Measurements from ENCODE around the gene MMP20.
A peak's percentile ranks its signal among the peaks of the same experiment; 100 is the strongest.

Gene MMP20

GRCh38 chr11:102591160-102591718 is 33.9 kb downstream of the MMP20 start:
- DNase-seq = no peak

- DNase-seq = no peak
These were observed 34.7 kb downstream of the MMP20 start for GRCh38 chr11:102590276-102591049.

- DNase-seq = no peak
These were observed 36.1 kb downstream of the MMP20 start for GRCh38 chr11:102589047-102589459.

GRCh38 chr11:102587722-102588121 is 37.4 kb downstream of the MMP20 start:
- no peak for DNase-seq

DNA sequence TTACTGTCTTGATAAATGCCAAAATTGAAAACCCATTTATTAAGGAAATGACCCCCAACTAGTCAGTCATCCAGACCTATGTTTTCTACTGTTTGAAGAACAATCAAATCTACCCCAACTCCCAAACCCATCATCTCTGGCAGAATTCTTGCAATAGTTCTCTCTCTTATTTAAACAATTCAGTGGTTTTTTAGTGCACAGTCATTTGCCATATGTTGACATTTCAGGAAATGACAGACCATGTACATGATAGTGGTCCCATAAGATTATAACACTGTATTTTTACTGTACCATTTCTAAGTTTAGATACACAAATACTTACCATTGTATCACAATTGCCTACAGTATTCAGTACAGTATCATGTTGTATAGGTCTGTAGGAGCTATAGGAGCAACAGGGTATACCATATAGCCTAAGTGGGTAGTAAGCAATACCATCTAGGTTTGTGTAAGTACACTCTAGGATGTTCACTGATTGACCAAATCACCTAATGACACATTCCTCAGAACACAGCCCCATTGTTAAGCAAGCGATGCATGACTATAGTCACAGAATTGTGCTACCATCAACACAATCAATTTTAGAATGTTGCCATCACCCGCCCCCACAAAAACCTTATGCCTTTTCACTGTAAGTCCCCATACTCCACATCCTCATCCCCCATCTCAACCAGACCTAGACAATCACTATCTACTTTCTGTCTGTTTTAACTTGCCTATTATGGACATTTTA is 41.8 kb downstream of the MMP20 start:
- DNase-seq = no peak

GRCh38 chr11:102582140-102582539 is 43.0 kb downstream of the MMP20 start:
- no peak for DNase-seq

DNA sequence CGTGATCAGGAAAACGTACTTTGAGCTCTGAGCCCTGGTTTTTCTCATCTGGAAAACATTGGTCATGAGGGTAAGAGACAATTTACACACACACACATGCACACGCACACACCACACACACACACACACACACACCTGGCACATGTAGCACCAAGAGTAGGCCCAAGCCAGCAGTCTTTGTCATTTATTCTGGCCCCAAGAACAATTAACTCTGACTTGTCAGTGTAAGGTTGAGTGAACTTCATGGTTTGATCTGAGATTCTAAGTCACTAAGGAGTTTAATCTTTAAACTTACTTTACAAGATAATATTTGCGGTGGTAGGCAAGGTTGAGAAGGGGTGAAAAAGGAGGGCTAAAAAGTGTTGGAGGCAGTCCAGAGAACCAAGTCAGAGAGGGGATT is 44.1 kb downstream of the MMP20 start:
- no peak for DNase-seq

GRCh38 chr11:102580185-102580951 is 44.8 kb downstream of the MMP20 start:
- no peak for DNase-seq

GRCh38 chr11:102577723-102578122 is 47.4 kb downstream of the MMP20 start:
- no peak for DNase-seq

GRCh38 chr11:102577182-102577581 is 48.0 kb downstream of the MMP20 start:
- peak; percentile 7 for DNase-seq

DNA sequence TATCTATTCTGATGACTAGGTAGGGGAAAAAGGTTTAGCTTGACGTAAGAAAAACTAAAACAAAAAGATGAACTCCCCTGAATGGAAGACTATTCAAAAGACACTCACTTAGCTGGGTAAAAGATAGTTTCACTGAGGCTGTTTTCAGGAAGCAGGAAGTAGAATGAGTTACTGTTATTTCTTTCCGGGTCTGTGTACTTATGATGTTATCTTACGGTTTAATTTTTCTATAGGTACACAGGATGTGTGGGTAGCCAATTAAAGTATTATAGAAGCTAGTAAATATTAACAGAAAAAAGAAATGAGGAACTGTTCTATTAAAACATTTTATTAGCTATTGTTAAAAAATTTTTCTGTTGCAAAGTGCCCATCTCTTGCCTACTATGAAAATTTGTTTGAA is 48.8 kb downstream of the MMP20 start:
- peak; percentile 13 for DNase-seq

DNA sequence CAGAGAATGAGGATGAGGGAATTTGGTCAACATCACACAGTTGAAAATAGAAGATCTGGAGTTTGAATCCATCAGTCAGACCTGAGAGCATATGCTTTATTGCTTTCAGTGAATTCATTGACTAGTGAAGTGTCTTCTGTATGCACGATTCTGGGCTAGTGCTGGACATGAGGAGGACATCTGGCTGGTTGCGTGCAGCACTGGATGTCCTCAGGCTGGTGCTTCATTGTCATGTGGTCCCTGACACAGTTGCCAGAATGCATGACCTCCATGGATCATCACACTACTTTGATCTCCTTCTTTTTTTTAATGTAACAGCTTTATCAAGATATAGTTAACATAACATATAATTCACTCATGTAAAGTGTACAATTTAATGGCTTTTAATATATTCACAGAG is 50.1 kb downstream of the MMP20 start:
- DNase-seq = no peak

DNA sequence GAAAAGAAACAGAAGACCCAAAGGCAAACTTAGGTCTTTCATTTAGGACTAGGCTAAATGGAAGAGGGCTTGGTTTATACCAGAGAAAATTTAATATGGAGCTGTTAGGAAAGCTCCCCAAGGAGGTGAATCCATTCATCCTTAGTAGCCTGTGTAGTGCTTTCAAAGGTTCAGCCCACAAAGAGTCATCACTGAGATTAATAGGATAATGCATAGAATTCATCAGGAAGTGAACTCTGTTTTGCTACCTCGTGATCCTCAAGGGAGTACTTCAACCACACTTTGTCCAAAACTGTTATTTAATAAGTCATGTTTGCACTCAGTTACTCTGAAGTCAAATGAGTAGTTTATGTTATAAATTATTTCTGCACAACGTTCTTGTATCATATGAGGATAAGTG is 51.3 kb downstream of the MMP20 start:
- DNase-seq = no peak

- no peak for DNase-seq
These were observed 52.4 kb downstream of the MMP20 start for GRCh38 chr11:102572554-102573220.

GRCh38 chr11:102568851-102569250 is 56.3 kb downstream of the MMP20 start:
- DNase-seq = no peak

GRCh38 chr11:102566112-102566511 is 59.0 kb downstream of the MMP20 start:
- no peak for DNase-seq

DNA sequence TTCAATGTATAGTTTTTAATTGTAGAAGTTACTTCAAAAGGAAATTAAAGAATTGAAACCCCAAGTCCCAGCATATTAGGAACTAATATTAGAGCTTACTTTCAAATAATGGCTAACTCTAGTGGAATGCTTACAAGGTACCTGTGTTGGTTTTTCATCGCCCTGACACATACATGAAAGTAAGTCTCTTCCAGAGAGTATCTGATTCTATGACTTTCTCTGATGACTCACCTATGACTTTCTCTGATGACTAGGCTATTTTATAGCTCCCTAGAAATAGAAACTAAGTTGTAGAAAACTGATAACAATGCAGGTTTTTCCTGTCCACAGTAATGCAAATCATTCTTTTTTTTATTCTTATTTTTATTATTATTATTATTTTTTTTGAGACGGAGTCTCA is 61.0 kb downstream of the MMP20 start:
- DNase-seq = no peak

DNA sequence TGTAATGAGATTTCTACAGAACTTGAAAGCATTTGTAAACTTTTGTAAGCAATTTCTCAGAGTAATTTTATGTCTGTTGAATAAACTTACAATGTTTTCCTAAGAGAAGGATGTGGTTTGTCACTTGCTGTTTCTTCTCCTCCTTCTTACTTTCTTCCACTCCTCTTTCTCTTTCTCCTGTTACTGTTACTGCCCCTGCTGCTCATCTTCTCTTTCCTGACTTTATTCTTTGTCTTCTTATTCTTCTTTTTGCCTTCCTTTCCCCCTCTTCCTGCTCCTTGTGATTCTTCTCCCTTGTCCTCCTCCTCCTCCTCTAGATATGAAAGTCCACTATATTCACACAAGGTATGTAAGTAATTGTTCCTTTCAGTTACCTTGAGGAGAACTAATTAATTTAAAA is 63.5 kb downstream of the MMP20 start:
- no peak for DNase-seq

GRCh38 chr11:102560555-102561011 is 64.5 kb downstream of the MMP20 start:
- DNase-seq = peak; percentile 38

DNA sequence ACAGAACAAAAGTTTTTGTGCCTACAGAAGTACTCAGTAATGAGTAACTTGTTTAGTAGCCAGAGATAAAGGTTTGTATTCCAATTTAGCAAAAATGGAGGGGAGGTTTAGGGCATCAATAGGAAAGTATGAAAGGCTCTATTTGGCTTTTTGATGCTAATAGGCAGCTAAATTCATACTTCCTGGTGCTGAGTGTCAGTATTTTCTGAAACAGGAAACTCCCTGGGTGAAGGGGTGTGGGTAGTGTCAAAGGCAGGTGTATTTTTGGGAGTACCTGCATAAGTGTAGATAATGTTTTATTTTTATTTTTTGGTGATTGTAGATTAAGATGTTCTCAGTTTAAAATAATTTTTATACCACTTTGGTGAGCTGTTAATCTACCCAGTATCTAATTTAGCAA is 65.3 kb downstream of the MMP20 start:
- peak; percentile 33 for DNase-seq

DNA sequence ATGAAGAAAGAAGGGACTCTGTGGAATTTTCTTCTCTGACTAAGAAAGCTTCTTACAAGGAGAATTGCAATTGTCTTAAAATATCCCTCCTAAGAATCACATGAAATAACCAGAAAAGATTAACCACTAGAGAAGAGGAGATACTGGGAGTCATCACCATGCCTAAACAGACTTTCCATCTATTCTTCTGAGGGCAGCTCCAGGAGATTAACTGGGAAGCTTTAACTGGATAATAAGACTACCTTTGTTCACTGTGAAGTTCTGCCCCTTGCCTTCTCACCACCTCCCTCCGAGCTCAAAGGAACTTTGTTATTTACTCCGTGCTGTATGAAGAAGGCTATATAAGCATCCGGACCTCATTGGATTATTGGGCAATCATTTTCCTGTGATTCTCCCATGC is 70.0 kb downstream of the MMP20 start:
- no peak for DNase-seq

DNA sequence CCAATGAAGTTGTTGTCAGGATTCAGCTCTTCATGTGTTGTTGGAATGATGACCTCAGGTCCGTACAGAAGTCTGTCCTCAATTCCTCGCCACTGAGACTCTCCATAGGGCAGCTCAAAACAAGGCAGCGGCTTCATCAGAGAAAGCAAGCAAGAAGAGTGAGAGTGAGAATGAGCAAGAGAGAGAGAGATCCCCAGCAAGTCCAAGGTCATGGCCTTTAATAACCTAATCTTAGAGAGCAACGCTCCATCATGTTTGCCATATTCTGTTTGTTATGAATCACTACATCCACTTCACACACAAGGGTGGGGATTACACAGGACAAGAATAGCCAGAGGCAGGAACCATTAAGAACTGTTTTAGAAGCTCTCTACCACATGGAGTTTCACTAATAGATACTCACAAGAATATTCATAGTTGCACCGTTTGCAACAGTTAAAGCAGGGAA is 71.3 kb downstream of the MMP20 start:
- no peak for DNase-seq

Data from CD4-positive, alpha-beta T cell treated with Interleukin-21 for 1 hour (primary cell).